ENCODE data around the gene ALDH3B2.

DNA sequence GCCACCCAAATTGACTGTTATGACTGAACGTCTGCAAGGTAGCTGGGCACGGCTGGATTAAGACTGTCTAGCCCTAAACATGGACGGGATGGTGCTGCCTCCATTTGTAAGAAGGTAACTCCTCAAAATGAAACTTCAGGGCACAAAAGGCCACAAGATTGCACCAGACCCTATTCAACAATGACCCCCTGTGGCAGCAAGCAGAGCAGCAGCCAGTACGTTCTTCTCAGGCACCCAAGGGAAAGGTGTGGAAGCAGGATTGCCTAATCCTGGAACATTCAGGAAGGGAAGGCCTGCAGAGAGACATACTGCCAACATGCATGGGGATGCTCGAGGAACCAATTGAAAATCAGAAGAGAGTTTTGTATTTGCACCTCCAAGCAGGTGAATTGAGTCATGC, 30.4 kb downstream of the ALDH3B2 start:
- TF ChIP-seq ZNF324 (tag by site-specific recombination; IDR thresholded peaks at IDR 0.05) (no peak), ZNF214 (tag by site-specific recombination; IDR thresholded peaks at IDR 0.05; ENCODE audit: borderline replicate concordance) (no peak), ZNF274 (IDR thresholded peaks at IDR 0.05; ENCODE audit: low read length) (no peak), ZNF274 (tag by site-specific recombination; IDR thresholded peaks at IDR 0.05; ENCODE audit: borderline replicate concordance) (no peak), SP7 (tag by site-specific recombination; IDR thresholded peaks at IDR 0.05) (no peak), ZNF366 (tag by site-specific recombination; conservative IDR thresholded peaks at IDR 0.05) (no peak)
- TF ChIP-seq, protein P1, sequence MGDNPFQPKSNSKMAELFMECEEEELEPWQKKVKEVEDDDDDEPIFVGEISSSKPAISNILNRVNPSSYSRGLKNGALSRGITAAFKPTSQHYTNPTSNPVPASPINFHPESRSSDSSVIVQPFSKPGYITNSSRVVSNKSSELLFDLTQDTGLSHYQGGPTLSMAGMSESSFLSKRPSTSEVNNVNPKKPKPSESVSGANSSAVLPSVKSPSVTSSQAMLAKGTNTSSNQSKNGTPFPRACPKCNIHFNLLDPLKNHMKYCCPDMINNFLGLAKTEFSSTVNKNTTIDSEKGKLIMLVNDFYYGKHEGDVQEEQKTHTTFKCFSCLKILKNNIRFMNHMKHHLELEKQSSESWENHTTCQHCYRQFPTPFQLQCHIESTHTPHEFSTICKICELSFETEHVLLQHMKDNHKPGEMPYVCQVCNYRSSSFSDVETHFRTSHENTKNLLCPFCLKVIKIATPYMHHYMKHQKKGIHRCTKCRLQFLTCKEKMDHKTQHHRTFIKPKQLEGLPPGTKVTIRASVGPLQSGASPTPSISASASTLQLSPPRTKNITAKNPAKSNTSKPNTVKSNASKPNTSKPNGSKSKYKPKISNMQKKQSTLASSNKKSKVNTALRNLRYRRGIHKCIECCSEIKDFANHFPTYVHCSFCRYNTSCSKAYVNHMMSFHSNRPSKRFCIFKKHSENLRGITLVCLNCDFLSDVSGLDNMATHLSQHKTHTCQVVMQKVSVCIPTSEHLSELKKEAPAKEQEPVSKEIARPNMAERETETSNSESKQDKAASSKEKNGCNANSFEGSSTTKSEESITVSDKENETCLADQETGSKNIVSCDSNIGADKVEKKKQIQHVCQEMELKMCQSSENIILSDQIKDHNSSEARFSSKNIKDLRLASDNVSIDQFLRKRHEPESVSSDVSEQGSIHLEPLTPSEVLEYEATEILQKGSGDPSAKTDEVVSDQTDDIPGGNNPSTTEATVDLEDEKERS (tag by site-specific recombination; IDR thresholded peaks at IDR 0.05): no peak
- TF ChIP-seq, protein P2, sequence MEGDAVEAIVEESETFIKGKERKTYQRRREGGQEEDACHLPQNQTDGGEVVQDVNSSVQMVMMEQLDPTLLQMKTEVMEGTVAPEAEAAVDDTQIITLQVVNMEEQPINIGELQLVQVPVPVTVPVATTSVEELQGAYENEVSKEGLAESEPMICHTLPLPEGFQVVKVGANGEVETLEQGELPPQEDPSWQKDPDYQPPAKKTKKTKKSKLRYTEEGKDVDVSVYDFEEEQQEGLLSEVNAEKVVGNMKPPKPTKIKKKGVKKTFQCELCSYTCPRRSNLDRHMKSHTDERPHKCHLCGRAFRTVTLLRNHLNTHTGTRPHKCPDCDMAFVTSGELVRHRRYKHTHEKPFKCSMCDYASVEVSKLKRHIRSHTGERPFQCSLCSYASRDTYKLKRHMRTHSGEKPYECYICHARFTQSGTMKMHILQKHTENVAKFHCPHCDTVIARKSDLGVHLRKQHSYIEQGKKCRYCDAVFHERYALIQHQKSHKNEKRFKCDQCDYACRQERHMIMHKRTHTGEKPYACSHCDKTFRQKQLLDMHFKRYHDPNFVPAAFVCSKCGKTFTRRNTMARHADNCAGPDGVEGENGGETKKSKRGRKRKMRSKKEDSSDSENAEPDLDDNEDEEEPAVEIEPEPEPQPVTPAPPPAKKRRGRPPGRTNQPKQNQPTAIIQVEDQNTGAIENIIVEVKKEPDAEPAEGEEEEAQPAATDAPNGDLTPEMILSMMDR (tag by site-specific recombination; IDR thresholded peaks at IDR 0.05): no peak
- TF ChIP-seq, protein P3, sequence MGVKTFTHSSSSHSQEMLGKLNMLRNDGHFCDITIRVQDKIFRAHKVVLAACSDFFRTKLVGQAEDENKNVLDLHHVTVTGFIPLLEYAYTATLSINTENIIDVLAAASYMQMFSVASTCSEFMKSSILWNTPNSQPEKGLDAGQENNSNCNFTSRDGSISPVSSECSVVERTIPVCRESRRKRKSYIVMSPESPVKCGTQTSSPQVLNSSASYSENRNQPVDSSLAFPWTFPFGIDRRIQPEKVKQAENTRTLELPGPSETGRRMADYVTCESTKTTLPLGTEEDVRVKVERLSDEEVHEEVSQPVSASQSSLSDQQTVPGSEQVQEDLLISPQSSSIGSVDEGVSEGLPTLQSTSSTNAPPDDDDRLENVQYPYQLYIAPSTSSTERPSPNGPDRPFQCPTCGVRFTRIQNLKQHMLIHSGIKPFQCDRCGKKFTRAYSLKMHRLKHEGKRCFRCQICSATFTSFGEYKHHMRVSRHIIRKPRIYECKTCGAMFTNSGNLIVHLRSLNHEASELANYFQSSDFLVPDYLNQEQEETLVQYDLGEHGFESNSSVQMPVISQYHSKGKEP (tag by site-specific recombination; IDR thresholded peaks at IDR 0.05): no peak
